Sigmoid colon (tissue), 7 donors: ENCODE measurements around the gene APEH. TPM values are rescaled to one million over a fixed set of nuclear protein-coding genes. Genes with fewer than 3 reads are reported as not detected.

ENCODE experiments used
- DNase-seq: peaks from one replicate; pipeline ENCODE4 v3.0.0-alpha.2; 2019
- H3K27ac ChIP-seq, 4 donors: fragments of 200-600 bp; sonication (generic); one replicate each; pipeline ENCODE4 v1.5.1; 2016 to 2019; ENCODE audit warnings: mild to moderate bottlenecking in 1 of 4
- H3K27me3 ChIP-seq, 3 donors: fragments of 200-600 bp; sonication (generic); one replicate each; pipeline ENCODE4 v1.5.1; 2019; ENCODE audit warnings: mild to moderate bottlenecking in 1 of 3
- H3K36me3 ChIP-seq, 4 donors: fragments of 200-600 bp; sonication (generic); one replicate each; pipeline ENCODE4 v1.5.1; 2016 to 2019
- H3K4me1 ChIP-seq, 4 donors: fragments of 200-600 bp; sonication (generic); one replicate each; pipeline ENCODE4 v1.5.1; 2017 to 2019
- H3K4me3 ChIP-seq, 4 donors: fragments of 200-600 bp; sonication (generic); one replicate each; pipeline ENCODE4 v1.5.1; 2017 to 2019; ENCODE audit warnings: mild to moderate bottlenecking in 2 of 4, moderate library complexity in 1 of 4
- H3K9me3 ChIP-seq, 4 donors: fragments of 200-600 bp in 3 of 4; sonication (generic) in 3 of 4; one replicate each; pipeline versions ENCODE4 v1.5.1 to v1.6.1; 2013 to 2019
- EP300 ChIP-seq, 4 donors: sonication (generic); formaldehyde crosslinking; IDR thresholded peaks; one replicate each; pipeline ENCODE4 v1.6.1; 2017; ENCODE audit warnings: antibody characterized with exemption in 4 of 4
- POLR2A ChIP-seq, 2 donors: fragments of 450-650 bp; IDR thresholded peaks; one replicate each; pipeline ENCODE4 v1.6.1; 2016; ENCODE audit warnings: antibody characterized with exemption in 2 of 2, mild to moderate bottlenecking in 2 of 2, moderate library complexity in 2 of 2
- POLR2AphosphoS5 ChIP-seq, 4 donors: sonication (generic); formaldehyde crosslinking; IDR thresholded peaks; one replicate each; pipeline ENCODE4 v1.6.1; 2017; ENCODE audit warnings: antibody characterized with exemption in 4 of 4
- WGBS, 2 donors: extraction: QIAGEN DNeasy Blood & Tissue Kit; methylation state at CpG; one replicate each; pipeline ENCODE4 v1.1.7; 2013; 5-methylcytosine and 5-hydroxymethylcytosine counted together
- intact Hi-C: fragments of 100-400 bp; cut with DNase I; formaldehyde crosslinking; loops from one replicate; pipeline ENCODE4 v1.15.1; 2023
- polyA plus RNA-seq, 3 donors: library from polyadenylated mRNA; stranded (reverse); fragments of 200-250 nt; gene quantifications; one replicate each; pipeline ENCODE4 v1.2.3, GENCODE V29; 2013
- total RNA-seq, 4 donors: library from RNA; depleted of rRNA; stranded (reverse); fragments of >200 nt; gene quantifications; one replicate each; pipeline ENCODE4 v1.1.0, GENCODE V29; 2016
- TF ChIP-seq, protein P1 (sequence below), 4 experiments: fragments of 450-650 bp in 3 of 4; fragments of 200-600 bp in 1 of 4; IDR thresholded peaks; one replicate each; pipeline ENCODE4 v1.5.1; 2016 to 2019; ENCODE audit warnings: antibody characterized with exemption in 4 of 4, mild to moderate bottlenecking in 3 of 4, moderate library complexity in 2 of 4
- donor health status: healthy with polysubstance abuse.
- donor health status: Bipolar disorder and iron deficiency.
- donor health status: healthy.

The APEH gene
- total and polyA plus RNA-seq, 7 donors = 49.0 to 102 (median 64.8) TPM

- WGBS, 2 donors = 65% methylated on average over 7 of the region's 7 CpGs
- DNase-seq = no peak
- no peak for TF ChIP-seq POLR2AphosphoS5 (IDR thresholded peaks at IDR 0.05)
- TF ChIP-seq POLR2A (IDR thresholded peaks at IDR 0.05) = no peak
- TF ChIP-seq EP300 (IDR thresholded peaks at IDR 0.05) = no peak
- TF ChIP-seq, protein P1, sequence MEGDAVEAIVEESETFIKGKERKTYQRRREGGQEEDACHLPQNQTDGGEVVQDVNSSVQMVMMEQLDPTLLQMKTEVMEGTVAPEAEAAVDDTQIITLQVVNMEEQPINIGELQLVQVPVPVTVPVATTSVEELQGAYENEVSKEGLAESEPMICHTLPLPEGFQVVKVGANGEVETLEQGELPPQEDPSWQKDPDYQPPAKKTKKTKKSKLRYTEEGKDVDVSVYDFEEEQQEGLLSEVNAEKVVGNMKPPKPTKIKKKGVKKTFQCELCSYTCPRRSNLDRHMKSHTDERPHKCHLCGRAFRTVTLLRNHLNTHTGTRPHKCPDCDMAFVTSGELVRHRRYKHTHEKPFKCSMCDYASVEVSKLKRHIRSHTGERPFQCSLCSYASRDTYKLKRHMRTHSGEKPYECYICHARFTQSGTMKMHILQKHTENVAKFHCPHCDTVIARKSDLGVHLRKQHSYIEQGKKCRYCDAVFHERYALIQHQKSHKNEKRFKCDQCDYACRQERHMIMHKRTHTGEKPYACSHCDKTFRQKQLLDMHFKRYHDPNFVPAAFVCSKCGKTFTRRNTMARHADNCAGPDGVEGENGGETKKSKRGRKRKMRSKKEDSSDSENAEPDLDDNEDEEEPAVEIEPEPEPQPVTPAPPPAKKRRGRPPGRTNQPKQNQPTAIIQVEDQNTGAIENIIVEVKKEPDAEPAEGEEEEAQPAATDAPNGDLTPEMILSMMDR (IDR thresholded peaks at IDR 0.05) = no peak
- no peak overlapping the region for H3K4me3 ChIP-seq
- intact Hi-C loops = no loop called here
- H3K9me3 ChIP-seq = no peaks in the 10 kb centered on the region
- no peaks in the 10 kb centered on the region for H3K27me3 ChIP-seq
- no peaks in the 10 kb centered on the region for H3K36me3 ChIP-seq
- no peaks in the 10 kb centered on the region for H3K4me1 ChIP-seq
- H3K27ac ChIP-seq = no peak overlapping the region
Measured at GRCh38 chr3:49636883-49637609, 37.1 kb upstream of the APEH start.

GRCh38 chr3:49638445-49638844, 35.7 kb upstream of the APEH start:
- Histone ChIP-seq H3K27ac (no peak overlapping the region), H3K36me3 (no peaks in the 10 kb centered on the region), H3K4me3 (no peak overlapping the region), H3K9me3 (no peaks in the 10 kb centered on the region), H3K27me3 (no peaks in the 10 kb centered on the region), H3K4me1 (no peaks in the 10 kb centered on the region)
- intact Hi-C loops = no loop called here
- TF ChIP-seq POLR2AphosphoS5 (IDR thresholded peaks at IDR 0.05) = no peak
- TF ChIP-seq, protein P1 (IDR thresholded peaks at IDR 0.05) = no peak
- no peak for TF ChIP-seq POLR2A (IDR thresholded peaks at IDR 0.05)
- TF ChIP-seq EP300 (IDR thresholded peaks at IDR 0.05) = no peak
- DNase-seq = no peak
- 58 to 64% methylated on average over 8 of the region's 8 CpGs for WGBS, 2 donors

DNA sequence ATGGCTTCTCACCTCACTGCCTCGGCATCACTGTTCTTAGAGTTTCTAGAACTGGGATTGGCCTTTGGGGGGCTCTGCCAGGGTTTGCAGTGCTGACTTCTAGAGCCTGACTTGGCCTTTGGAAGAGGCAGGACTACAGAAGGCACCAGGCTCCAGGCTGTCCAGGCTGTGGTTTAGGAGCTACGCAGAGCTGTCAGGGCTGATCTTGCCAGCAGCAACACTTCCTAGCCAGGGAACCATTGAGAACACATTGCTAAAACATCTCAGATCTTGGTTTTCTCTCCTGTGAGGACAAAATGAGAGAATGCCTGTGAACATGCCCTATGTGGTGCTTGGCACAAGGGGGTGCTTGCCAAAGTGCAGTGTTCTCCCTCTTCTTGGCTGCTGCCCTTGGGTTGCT, 34.6 kb upstream of the APEH start:
- H3K27me3 ChIP-seq = no peaks in the 10 kb centered on the region
- WGBS, 2 donors = 89% methylated on average over 2 of the region's 2 CpGs
- no peaks in the 10 kb centered on the region for H3K36me3 ChIP-seq
- H3K27ac ChIP-seq = no peak overlapping the region
- no peaks in the 10 kb centered on the region for H3K9me3 ChIP-seq
- intact Hi-C loops = no loop called here
- TF ChIP-seq EP300 (IDR thresholded peaks at IDR 0.05) (no peak), POLR2AphosphoS5 (IDR thresholded peaks at IDR 0.05) (no peak), POLR2A (IDR thresholded peaks at IDR 0.05) (no peak)
- TF ChIP-seq, protein P1 (IDR thresholded peaks at IDR 0.05) = no peak
- no peaks in the 10 kb centered on the region for H3K4me1 ChIP-seq
- no peak overlapping the region for H3K4me3 ChIP-seq
- DNase-seq = no peak

GRCh38 chr3:49641292-49641691, 32.9 kb upstream of the APEH start:
- Histone ChIP-seq H3K4me3 (no peak overlapping the region), H3K27ac (no peak overlapping the region), H3K27me3 (no peaks in the 10 kb centered on the region), H3K36me3 (no peaks in the 10 kb centered on the region), H3K9me3 (no peaks in the 10 kb centered on the region), H3K4me1 (no peaks in the 10 kb centered on the region)
- TF ChIP-seq POLR2AphosphoS5 (IDR thresholded peaks at IDR 0.05) (no peak), POLR2A (IDR thresholded peaks at IDR 0.05) (no peak)
- no peak for DNase-seq
- intact Hi-C loops = no loop called here
- WGBS, 2 donors = 60 to 65% methylated on average over 7 of the region's 7 CpGs

GRCh38 chr3:49641921-49642707, 32.0 kb upstream of the APEH start:
- WGBS, 2 donors = 94% methylated on average over 14 of the region's 14 CpGs
- no peak overlapping the region for H3K4me3 ChIP-seq
- no peaks in the 10 kb centered on the region for H3K36me3 ChIP-seq
- no peak for DNase-seq
- H3K9me3 ChIP-seq = no peaks in the 10 kb centered on the region
- no peaks in the 10 kb centered on the region for H3K27me3 ChIP-seq
- TF ChIP-seq, protein P1 (IDR thresholded peaks at IDR 0.05) = no peak
- TF ChIP-seq POLR2AphosphoS5 (IDR thresholded peaks at IDR 0.05) (no peak), POLR2A (IDR thresholded peaks at IDR 0.05) (no peak), EP300 (IDR thresholded peaks at IDR 0.05) (no peak)
- no peaks in the 10 kb centered on the region for H3K4me1 ChIP-seq
- intact Hi-C loops = no loop called here
- no peak overlapping the region for H3K27ac ChIP-seq
